ENCODE measurements around the gene STX2.
"Not testable (repeated sequence)": the region's sequence is repeated elsewhere in the genome, so short reads cannot be mapped to it uniquely, and the experiment has no call there.

Gene STX2

DNA sequence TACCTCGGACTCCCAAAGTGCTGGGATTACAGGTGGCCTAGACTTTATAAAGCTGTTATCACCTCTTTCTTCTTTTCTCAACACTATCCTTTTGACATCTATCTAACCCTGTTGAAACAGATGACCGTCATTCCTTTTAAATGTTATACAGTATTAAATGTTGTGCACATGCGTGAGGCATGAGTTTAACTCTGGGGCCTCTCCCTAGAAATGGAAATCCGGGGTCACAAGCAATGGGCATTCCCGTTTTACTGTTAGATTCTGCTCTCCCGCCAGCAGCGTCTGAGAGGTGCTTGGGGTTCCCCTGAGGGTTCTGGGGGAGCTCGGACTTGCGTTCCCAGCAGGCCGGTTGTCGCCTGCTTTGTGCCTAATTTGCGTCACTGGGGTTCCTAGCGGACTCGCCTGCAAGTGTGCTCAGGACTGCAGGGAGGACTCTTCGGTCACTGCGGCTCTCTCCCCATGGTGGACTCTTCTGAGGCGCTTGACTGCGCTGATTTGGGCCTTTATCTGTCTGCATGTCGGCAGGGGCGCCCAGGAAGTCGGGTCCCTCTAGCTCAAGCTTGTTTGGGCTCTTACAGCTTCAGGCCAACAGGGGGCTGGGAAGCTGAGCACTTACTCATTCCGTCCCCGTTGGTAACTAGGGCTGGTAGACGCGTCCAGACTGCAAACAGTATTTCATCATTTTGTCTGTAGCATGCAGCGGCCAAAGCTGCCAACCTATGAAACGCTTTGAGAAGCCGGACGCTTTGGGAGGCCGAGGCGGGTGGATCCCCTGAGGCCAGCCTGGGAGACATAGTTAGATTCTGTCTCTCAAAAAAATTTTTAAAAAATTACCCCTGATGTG, 31.6 kb upstream of the STX2 start:
- peak; percentile 34 for DNase-seq (ENCODE audit: low read depth)

DNA sequence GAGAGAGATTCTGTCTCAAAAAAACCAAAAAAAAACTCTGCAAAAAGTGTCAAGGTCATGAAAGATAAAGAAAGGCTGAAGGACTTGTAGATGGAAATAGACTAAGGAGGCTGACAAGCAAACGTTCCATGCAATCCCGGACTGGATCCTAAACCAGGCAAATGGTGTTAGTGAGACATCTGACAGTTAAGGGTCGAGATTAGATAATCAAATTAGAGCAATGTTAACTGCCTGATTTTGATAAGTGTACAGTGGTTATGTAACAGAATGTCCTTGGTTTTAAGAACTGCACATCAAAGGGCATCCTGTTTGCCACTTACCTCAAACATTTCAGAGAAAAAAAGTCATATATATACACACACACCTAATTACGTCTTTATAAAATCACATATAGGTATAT, 29.4 kb upstream of the STX2 start:
- no peak for DNase-seq (ENCODE audit: low read depth)

DNA sequence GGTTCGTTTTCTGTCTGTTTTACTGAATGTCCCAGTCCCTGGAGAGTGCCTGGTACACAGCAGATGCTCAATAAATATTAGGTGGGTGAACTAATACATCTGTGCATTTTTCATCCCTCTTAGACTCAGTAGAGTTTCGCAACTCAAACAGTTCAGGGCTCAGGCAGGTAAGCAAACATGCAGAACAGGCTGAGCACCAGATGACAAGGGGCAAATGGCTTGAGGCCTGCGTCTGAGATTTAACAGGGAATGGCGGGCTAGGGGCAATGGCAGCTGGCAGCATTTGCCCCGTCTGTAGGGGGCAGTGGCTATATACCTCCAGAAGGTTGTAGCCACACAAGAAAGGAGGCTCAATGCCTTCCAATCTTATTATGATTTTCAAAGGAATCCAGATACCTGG, 24.2 kb upstream of the STX2 start:
- DNase-seq (ENCODE audit: low read depth), result no peak

DNA sequence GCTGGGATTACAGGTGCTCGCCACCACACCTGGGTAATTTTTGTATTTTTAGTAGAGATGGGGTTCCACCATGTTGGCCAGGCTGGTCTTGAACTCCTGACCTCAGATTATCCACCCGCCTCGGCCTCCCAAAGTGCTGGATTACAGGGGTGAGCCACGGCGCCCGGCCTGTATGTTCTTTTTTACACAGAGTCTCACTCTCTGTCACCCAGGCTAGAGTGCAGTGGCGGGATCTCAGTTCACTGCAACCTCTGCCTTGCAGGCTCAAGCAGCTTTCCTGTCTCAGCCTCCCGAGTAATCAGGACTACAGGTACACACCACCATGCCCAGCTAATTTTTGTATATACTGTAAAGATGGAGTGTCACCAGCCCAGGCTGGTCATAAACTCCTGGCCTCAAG, 23.7 kb upstream of the STX2 start:
- not testable (repeated sequence) for DNase-seq (ENCODE audit: low read depth)

DNA sequence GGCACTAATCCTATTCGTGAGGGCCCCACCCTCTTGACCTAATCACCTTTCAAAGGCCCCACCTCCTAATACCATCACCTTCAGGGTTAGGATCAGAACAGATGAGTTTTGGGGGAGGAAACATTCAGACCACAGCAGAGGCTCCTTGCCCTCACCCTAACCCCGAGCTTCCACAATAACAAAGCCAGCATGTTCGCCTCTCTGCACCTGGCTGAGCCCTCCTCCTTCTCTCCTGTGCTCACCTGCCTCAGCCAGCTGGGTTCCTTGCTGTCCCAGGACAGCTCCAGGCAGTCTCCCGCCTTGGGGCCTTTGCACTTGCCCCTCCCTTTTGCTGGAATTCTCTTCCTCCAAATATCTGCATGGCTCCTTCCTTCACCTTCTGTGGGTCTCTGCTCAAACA, 23.1 kb upstream of the STX2 start:
- no peak for DNase-seq (ENCODE audit: low read depth)

DNA sequence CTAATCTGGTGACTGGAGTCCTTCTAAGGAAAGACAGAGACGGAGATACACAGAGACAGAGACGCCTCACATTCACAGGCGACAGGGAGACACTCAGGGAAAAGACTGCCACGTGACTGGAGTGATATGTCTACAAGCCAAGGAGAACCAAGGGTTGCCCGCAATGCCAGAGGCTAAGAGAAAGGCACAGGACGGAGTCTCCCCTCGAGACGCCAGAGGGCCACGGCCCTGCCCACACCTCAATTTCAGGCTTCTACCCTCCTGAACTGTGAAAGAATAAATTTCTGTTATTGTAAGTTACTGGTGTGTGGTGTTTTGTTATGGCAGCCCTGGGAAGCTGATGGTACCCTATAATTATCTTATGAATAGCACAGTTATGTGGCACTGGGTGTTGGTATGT, 21.3 kb upstream of the STX2 start:
- no peak for DNase-seq (ENCODE audit: low read depth)

DNA sequence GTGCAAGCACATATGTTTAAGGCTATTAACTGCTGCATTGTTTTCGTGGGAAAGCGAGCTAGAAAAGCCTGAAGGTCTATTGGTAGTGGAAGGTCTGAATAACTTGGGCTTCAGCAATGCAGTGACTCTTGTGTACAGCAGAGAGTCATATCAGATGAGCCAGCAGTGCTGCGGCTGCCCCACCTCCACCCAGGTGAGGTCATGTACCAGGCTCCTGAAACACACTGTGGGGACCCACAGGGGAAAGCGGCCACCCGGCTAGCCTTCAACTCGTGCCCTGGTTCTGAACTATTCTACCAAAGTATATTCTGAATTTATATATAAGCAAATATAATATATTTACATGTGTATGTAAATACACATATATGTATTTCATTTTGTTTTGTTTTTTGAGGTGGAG, 20.1 kb upstream of the STX2 start:
- DNase-seq (ENCODE audit: low read depth), result no peak

DNA sequence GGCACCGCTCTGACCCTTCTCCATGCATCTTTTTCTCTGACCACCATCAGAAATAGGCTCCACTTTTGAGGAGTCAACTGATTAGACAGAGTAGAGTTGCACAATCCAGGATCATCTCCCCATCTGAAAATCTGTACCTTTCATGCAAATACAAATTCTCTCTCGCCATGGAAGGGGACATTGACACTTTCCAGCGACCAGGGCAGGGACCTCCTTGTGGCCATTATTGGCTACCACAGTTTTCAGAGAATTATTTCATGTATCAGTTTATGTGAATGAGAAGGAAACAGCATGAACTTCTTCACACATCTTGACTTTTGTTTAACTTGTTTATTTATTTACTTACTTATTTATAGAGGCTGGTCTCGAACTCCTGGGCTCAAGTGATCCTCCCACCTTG, 19.0 kb upstream of the STX2 start:
- no peak for DNase-seq (ENCODE audit: low read depth)

DNA sequence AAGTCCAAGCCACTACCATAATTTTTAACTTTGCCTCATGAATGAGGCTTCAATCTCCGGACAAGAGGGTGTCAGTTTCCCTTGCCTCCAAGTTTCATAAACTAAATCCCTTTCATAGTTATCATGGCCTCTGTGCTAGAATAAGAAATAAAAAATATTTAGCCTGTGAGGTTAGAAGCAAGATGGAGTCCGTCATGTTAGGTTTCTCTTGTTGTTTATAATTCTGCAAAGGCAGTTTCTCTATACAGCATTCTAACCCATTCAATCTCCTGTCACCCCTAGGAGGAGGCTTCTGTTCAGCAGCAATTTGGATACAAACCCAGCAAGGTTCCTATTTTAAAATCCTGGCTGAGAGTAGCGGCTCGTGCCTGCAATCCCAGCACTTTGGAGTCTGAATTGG, 17.0 kb upstream of the STX2 start:
- DNase-seq (ENCODE audit: low read depth), result no peak

DNA sequence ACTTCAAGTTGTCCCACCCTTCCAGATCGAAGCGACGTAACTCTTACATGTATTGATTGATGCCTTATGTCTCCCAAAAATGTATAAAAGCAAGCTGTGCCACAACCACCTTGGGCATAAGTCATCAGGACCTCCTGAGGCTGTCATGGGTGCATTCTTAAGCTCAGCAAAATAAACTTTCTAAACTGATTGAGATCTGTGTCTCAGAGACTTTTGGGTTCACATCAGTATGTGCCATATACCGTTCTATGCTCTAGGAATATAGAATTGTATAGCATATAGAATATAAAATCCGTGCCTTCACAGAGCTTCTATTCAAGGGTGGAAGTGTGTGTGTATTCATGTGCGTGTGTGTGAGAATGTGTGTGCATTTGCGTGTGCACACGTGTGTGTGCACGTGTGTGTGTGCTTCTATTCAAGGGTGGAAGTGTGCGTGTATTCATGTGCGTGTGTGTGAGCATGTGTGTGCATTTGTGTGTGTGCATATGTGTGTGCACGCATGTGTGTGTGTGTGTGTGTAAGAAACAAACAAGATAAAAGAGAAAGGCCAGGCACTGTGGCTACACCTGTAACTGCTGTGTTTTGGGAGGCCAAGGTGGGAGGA, 11.5 kb upstream of the STX2 start:
- DNase-seq (ENCODE audit: low read depth), result no peak

DNA sequence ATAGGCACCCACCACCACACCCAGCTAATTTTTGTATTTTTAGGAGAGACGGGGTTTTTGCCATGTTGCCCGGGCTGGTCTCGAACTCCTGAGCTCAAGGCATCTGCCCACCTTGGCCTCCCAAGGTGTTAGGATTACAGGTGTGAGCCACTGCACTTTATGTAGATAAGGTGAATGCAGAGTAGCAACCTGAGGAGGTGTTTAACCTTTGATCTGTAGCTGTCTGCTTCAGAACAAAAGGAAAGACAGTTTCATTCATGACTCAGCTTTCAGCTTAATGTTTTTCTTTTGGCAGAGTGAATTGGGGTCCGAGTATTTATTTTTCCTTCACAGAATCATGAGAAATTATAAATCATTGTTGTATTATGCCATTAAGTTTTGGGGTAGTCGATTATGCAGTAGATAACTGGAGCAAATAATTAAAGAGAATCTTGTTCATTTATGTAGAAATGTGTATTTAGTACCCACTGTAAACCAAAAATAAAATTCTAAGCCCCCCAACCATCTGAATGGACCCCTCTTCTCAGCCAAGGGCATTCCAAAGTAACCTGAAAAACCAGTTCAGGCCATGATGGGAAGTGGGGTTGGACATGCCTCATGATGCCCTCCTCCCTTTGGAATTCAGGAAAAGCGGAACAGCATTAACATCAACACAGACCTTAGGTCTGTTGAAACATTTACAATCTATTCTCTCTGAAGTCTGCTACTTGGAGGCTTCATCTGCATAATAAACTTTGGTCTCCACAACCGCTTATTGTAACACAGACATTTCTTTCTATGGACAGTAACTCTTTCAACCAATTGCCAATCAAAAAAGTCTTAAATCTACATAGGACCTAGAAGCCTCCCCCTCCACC, 10.7 kb upstream of the STX2 start:
- no peak for DNase-seq (ENCODE audit: low read depth)

DNA sequence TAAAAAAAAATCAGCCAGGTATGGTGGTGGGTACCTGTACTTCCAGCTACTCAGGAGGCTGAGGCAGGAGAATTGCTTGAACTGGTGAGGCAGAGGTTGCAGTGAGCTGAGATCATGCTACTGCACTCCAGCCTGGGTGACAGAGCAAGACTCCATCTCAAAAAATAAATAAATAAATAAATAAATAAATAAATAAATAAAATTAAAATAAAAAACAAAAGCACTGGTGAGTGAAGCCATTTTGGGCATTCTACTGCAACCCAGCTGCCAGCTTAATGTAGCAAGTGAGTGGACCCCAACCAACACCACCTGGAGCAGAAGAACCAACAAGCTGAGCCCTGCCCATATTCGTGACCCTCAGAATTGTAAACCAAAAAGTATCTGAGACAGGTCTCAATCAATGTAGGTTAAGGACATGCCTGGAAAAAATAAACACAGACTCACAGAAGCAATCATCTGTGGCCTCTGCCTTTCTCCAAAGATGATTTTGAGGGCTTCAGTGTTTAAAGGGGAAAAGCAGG, 9.8 kb upstream of the STX2 start:
- not testable (repeated sequence) for DNase-seq (ENCODE audit: low read depth)

DNA sequence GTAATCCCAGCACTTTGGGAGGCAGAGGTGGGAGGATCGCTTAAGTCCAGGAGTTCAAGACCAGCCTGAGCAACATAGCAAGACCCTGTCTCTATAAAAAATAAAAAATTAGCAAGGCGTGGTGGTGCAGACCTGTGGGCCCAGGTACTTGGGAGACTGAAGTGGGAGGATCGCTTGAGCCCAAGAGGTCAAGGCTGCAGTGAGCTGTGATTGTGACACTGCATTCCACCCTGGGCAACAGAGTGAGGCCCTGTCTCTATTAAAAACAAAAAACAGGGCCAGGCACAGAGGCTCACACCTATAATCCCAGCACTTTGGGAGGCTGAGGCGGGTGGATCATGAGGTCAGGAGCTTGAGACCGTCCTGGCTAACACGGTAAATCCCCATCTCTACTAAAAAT, 9.1 kb upstream of the STX2 start:
- not testable (repeated sequence) for DNase-seq (ENCODE audit: low read depth)

DNA sequence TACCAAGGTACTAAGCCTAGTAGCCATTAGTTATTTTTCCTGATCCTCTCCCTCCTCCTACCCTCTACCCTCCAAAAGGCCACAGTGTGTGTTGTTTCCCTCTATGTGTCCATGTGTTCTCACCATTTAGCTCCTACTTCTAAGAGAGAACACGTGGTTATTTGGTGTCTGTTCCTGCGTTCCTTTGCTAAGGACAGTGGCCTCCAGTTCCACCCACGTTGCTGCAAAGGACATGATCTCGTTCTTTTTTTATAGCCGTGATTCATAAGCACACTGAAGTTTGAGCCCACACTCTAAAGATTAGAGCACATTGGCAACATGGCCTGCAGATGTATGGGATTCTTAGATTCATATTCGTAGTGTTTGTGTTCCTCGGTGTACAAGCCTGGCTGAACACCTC, 8.1 kb upstream of the STX2 start:
- no peak for DNase-seq (ENCODE audit: low read depth)

DNA sequence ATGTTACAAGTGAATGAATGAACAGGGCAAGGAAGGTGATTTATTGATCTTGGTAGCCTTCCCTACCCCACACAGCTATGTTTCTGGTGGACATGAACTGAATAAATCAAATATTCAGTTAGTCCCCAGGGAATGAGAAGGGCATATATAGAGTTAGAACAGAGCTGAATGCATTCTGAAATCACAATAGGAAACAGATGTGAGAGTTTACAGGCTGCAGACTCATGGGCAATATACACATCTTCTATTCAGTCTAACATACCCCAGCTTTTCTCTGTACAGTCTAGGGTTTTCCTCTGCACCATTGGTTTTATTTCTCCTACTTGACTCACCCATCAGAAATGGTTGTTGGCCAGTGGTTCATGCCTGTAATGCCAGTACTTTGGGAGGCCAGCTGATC, 7.3 kb upstream of the STX2 start:
- DNase-seq (ENCODE audit: low read depth), result no peak

DNA sequence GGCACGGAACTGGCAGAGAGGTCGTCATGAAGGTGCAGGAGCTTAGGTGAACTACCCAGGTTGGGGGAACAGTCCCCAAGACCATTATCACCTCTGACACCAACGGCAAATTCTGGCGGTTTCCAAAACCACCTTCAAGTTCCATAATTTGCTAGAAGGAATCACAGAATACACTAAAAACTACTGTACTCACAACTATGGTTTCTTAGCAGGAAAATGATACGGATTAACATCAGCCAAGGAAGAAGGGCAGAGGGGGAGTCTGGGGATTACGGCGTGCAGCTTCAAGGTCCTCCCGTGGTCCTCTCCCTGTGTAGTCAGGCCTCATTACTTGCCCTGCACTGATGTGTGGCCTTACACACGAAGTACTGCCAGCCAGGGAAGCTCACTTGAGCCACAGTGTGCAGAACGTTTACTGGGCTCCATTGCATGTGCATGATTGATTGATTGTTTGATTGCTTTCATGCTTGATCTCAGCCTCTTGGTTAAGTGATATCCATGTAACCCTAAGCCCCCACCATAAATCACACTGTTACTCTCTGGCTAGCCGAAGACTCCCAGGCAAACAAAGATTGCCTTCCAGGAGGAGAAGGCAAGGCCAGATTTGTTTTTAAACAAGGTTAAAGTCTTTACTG, 837 bp upstream of the STX2 start:
- no peak for DNase-seq (ENCODE audit: low read depth)

DNA sequence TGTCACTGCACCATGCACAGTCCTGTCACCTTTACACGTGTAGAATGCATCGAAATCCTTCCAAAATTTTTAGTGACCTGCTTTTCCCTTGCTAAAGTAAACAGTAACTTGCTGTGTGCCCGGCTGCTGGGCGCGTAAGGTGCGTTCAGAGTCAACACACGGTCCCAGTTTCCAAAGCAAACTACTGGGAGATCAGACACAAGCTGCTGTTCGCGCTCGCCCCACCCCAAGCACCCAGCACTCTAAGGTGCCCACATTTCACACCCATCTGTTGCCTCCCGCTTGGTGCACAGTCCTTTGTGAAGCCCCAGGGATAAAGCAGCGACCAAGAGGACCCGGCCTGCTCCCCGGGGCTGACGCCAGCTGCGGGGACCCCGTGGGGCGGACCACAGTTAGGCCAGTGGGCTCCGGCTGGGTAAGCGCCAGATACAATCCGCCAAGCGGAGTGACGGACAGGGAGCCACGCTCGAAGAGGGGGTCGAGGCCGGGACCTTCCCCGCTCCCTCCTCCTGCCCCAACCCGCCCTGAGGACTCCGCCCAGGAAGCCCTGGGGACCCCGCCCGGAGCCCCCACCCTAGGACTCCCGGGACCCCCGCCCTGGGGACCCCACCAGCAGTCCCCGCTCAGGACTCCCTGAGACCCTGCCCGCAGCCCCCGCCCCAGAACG, 633 bp downstream of the STX2 start:
- DNase-seq (ENCODE audit: low read depth), result no peak

DNA sequence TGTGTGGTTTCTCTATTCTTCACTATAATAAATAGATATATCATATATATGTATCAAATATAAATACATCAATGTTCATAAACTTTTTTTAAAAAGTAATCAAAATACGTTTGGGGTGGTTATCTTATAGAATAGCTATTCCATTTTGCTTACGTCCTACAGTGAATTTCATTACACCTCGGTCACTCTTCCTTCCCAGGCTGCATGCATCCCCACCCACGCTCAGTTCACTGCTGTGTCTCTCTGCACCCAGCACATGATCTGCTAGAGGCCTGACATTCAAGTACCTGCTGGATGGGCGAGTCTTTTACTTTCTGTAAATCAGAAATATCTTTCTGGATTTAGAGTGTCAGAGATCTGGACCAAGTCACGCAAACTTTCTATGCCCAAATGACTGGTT, 3.6 kb downstream of the STX2 start:
- no peak for DNase-seq (ENCODE audit: low read depth)

DNA sequence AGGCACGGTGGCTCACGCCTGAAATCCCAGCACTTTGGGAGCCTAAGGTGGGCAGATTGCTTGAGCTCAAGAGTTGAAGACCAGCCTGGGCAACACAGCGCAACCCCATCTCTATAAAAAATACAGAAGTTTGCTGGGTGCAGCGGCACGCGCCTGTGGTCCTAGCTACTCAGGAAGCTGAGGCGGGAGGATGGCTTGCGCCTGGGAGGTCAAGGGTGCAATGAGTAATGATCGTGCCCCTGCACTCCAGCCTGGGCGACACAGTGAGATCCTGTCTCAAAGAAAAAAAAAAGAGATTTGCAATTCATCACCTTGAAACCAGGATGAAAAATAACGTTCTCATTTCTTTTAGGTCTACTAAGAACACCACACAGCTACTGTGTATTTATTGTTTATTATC, 4.0 kb downstream of the STX2 start:
- DNase-seq (ENCODE audit: low read depth), result no peak

DNA sequence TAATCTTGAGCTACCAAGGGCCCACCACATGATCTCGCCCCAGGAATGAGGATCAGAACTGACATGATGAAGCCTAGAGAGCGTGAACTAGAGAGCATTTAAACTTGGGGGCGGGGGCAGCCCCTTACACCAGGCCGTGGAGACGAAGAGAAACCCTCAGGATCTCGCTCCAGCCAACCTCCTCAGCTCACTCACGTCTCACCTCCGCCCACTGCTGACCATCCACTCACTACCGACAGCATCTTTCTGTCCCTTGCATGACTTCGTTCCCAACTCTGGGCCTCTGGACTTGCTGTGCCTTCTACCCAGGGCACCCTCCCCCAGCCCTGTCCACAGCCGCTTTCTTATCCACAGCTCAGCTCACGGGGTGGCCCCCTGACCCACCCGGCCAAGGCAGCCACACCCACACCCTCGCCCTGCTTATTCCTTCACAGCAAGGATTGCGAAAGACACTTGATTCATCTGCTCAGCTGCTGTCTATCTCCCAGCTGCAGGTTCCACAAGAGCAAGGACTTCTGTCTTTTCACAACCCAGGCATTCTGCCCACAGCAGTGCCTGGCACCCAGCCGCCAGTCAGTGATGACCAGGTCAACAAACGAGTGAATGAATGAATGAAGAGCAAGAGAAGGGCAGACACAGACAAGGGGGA, 6.4 kb downstream of the STX2 start:
- DNase-seq (ENCODE audit: low read depth), result no peak

DNA sequence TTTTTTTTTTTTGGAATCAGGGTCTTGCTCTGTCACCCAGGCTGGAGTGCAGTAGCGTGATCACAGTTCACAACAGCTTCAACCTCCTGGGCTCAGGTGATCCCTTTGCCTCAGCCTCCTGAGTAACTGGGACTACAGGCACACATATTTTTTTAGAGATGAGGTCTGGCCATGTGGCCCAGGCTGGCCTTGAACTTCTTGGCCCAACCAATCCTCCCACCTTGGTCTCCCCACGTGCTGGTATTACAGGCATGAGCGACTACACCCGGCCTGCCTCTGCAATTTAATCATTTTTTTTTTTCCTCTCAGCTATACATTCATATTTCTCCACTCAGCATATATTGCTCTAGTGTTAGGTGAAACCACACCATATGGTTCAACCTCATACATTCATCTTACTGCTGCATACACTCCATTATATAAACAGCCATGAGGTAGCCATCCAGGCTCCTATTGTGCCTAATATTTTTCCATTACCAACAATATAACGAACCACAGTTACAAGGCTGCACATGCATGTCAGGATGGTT, 7.1 kb downstream of the STX2 start:
- no peak for DNase-seq (ENCODE audit: low read depth)
